ENCODE measurements around the gene NLGN4X.

NLGN4X gene

GRCh38 chrX:6203462-6204215, 25.0 kb downstream of the NLGN4X start:
- no peak overlapping the region for H3K4me3 ChIP-seq (ENCODE audit: control insufficient read depth, low read depth, low read length)
- DNase-seq (ENCODE audit: low read depth), result no peak
- no peak for TF ChIP-seq CTCF (conservative IDR thresholded peaks at IDR 0.05; ENCODE audit: control insufficient read depth, insufficient read depth, low read depth, low read length)

- H3K4me3 ChIP-seq (ENCODE audit: control insufficient read depth, low read depth, low read length), result no peak overlapping the region
- DNase-seq (ENCODE audit: low read depth), result no peak
- TF ChIP-seq CTCF (conservative IDR thresholded peaks at IDR 0.05; ENCODE audit: control insufficient read depth, insufficient read depth, low read depth, low read length), result no peak
These were observed 29.2 kb downstream of the NLGN4X start for GRCh38 chrX:6199486-6199885.

GRCh38 chrX:6187256-6187655, 41.4 kb downstream of the NLGN4X start:
- no peak for TF ChIP-seq CTCF (conservative IDR thresholded peaks at IDR 0.05; ENCODE audit: control insufficient read depth, insufficient read depth, low read depth, low read length)
- no peak for DNase-seq (ENCODE audit: low read depth)
- H3K4me3 ChIP-seq (ENCODE audit: control insufficient read depth, low read depth, low read length), result no peak overlapping the region

GRCh38 chrX:6184900-6185515, 43.7 kb downstream of the NLGN4X start:
- no peak for TF ChIP-seq CTCF (conservative IDR thresholded peaks at IDR 0.05; ENCODE audit: control insufficient read depth, insufficient read depth, low read depth, low read length)
- peak; percentile 11 for DNase-seq (ENCODE audit: low read depth)
- no peak overlapping the region for H3K4me3 ChIP-seq (ENCODE audit: control insufficient read depth, low read depth, low read length)

GRCh38 chrX:6175914-6176313, 52.8 kb downstream of the NLGN4X start:
- H3K4me3 ChIP-seq (ENCODE audit: control insufficient read depth, low read depth, low read length), result no peak overlapping the region
- TF ChIP-seq CTCF (conservative IDR thresholded peaks at IDR 0.05; ENCODE audit: control insufficient read depth, insufficient read depth, low read depth, low read length), result no peak
- DNase-seq (ENCODE audit: low read depth), result no peak

- H3K4me3 ChIP-seq (ENCODE audit: control insufficient read depth, low read depth, low read length), result no peak overlapping the region
- TF ChIP-seq CTCF (conservative IDR thresholded peaks at IDR 0.05; ENCODE audit: control insufficient read depth, insufficient read depth, low read depth, low read length), result no peak
- DNase-seq (ENCODE audit: low read depth), result no peak
These were observed 58.2 kb downstream of the NLGN4X start for GRCh38 chrX:6170424-6170823.
